ENCODE measurements around the gene IBA57.

IBA57 gene

DNA sequence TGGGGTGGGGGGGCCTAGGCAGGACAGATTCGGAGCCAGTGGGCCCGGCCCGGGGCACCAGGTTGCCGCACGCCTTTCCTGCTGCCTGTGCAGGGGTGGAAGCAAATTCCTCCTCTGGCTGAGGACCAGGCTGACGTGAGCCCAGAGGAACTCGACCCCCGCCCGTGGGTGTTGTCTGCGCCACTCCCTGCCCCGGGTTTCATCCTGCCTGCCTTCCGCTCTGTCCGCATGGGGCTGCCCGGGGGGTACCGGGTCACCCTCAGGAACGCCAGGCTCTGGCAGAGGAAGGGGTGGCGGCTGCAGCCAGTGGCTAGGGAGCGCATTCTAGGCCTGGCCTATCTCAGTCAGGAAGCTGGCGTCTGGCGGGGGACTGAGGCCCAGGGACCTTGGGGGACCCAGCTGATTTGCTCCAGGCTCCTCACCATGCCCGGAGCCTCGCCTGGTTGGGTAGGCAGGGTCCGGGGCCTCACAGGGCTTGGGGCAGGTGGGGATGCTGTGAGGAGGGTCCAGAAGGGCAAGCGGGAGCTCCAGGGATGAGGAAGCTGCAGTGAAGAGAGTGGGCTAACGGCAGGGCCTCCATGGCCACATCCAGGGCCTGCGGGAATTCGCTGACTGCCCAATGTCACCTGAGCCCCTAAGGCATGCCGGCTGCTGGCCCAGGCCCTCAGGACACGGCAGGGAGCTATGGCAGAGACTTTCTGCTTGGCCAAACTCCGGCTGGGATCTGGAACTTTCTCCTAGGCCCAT, 2.4 kb upstream of the IBA57 start:
- no peaks in the 10 kb centered on the region for H3K36me3 ChIP-seq (ENCODE audit: insufficient read depth, low read length)
- TF ChIP-seq EZH2 (IDR thresholded peaks at IDR 0.05): no peak
- no peak for TF ChIP-seq POLR2AphosphoS5 (IDR thresholded peaks at IDR 0.05; ENCODE audit: borderline replicate concordance, low read depth, low read length)
- TF ChIP-seq FOXP2 (optimal IDR thresholded peaks at IDR 0.05; ENCODE audit: control extremely low read depth, extremely low read length, insufficient read depth): no peak
- no peak overlapping the region for H3K27ac ChIP-seq
- H3K9ac ChIP-seq (ENCODE audit: insufficient read length): no peak overlapping the region
- no peak overlapping the region for H3K4me3 ChIP-seq
- DNase-seq (ENCODE audit: low read depth, low spot score): no peak
- no peaks in the 10 kb centered on the region for H3K9me3 ChIP-seq (ENCODE audit: low read depth, low read length)

DNA sequence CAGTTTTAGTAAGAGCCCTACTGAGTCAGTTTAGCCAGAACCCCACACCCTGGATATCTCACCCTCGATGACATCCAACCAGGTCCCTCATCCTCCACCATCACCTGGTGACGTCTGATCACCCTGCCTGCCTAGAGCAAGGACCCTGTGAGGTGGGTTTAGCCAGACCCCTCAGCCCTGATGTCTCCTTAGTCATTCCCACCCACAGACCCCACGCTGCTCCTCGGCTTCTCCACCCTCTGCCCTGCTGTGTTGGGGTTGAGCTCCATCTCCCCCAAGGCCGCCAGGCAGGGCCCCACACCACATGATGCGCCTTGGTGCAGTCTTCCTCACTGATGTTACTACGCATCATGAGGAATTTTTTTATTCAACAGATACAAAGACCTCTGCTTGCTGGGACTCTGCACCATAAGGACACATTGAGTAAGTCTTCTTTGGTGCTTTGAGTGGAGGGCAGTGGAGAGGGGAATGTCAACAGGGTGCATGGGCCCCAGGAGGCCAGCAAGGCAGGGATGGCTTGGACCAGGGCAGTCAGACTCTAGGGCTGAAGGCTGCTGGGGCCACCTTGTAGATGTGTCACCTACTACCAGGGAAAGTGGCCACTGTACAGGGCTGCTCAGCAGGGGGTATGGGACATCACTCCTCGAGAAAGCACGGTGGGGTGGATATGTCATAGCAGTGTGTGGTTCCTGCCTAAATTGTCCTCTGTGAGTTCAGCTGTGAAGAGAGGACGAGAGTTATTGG, 1.7 kb upstream of the IBA57 start:
- TF ChIP-seq FOXP2 (optimal IDR thresholded peaks at IDR 0.05; ENCODE audit: control extremely low read depth, extremely low read length, insufficient read depth) (no peak), EZH2 (IDR thresholded peaks at IDR 0.05) (no peak), POLR2AphosphoS5 (IDR thresholded peaks at IDR 0.05; ENCODE audit: borderline replicate concordance, low read depth, low read length) (no peak)
- H3K9ac ChIP-seq (ENCODE audit: insufficient read length): no peak overlapping the region
- H3K36me3 ChIP-seq (ENCODE audit: insufficient read depth, low read length): no peaks in the 10 kb centered on the region
- H3K4me3 ChIP-seq: no peak overlapping the region
- no peak for DNase-seq (ENCODE audit: low read depth, low spot score)
- H3K27ac ChIP-seq: no peak overlapping the region
- no peaks in the 10 kb centered on the region for H3K9me3 ChIP-seq (ENCODE audit: low read depth, low read length)

DNA sequence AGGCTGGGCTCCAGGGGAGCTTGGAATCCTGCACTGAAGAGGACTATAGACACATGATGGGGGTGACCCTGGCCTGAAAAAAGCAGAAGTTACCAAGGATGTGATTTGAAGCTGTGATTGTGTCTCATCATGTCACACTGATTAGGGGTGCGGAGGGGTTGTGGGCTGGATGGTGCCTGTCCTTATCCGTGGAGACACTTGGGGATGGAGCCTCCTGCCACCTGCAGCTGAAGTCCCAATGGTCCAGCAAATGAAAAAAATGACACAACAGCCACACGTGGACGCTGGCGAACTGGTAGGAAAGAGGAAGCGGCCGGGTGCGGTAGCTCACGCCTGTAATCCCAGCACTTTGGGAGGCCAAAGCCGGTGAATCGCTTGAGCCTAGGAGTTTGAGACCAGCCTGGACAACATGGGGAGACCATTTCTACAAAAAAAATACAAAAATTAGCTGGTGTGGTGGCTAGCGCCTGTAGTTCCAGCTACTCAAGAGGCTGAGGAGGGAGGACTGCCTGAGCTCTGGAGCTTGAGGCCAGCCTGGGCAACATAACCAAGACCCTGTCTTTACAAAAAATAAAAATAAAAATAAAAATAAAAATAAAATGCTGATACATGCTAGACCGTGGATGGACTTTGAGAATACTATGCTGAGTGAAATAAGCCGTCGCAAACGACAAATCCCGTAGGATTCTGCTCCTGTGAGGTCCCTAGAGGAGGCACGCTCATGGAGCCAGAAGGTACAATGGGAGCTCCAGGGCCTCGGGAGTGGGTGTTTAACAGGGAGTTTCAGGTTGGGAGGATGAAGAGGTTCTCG, 838 bp upstream of the IBA57 start:
- Histone ChIP-seq H3K27ac (peak overlapping the region; percentile 79; the same call in 1 of the 2 replicates), H3K9me3 (ENCODE audit: low read depth, low read length) (no peaks in the 10 kb centered on the region), H3K36me3 (ENCODE audit: insufficient read depth, low read length) (no peaks in the 10 kb centered on the region), H3K4me3 (peak overlapping the region; percentile 88), H3K9ac (ENCODE audit: insufficient read length) (peak overlapping the region; percentile 85)
- TF ChIP-seq POLR2AphosphoS5 (IDR thresholded peaks at IDR 0.05; ENCODE audit: borderline replicate concordance, low read depth, low read length): no peak
- TF ChIP-seq EZH2 (IDR thresholded peaks at IDR 0.05): no peak
- no peak for TF ChIP-seq FOXP2 (optimal IDR thresholded peaks at IDR 0.05; ENCODE audit: control extremely low read depth, extremely low read length, insufficient read depth)
- DNase-seq (ENCODE audit: low read depth, low spot score): no peak

DNA sequence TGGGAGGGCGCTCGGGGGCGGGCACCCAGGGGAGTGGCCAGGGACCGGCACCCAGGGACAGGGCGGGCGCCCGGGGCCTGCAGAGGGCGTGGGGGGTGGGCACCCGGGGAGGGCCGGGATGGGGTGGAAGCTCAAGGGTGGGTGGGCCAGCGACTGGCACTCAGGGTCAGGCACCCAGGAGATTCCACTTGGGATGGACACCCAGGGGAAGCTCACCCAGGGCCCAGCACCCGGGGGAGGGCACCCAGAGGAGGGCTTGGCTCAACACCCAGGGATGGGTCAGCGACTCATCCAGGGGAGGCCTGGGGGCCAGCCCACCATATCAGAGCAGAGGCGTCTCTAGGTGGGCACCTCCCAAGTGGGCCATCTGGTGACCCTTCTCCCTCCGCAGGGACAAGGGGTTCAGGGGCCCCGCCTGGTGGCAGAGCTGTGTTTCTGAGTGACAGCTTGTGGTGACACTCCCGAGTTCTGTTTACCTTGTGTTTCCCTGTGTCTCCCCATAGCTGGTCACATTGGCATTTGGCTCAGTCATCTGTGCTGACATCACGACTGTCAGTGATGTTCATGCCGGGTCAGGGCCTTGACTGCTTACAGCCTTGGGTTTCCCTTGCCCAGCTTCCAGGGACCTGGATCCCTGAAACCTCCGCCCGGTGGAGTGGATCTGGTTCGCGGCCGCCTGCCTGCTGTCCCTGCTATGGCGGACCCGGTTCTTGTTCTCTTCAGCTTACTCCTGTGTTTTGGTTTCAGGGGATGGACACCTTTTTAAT, 749 bp downstream of the IBA57 start:
- Histone ChIP-seq H3K9ac (ENCODE audit: insufficient read length) (peak overlapping the region; percentile 98), H3K36me3 (ENCODE audit: insufficient read depth, low read length) (no peaks in the 10 kb centered on the region), H3K4me3 (peak overlapping the region; percentile 91), H3K9me3 (ENCODE audit: low read depth, low read length) (no peaks in the 10 kb centered on the region), H3K27ac (peak overlapping the region; percentile 70)
- TF ChIP-seq POLR2AphosphoS5 (IDR thresholded peaks at IDR 0.05; ENCODE audit: borderline replicate concordance, low read depth, low read length) (no peak), EZH2 (IDR thresholded peaks at IDR 0.05) (no peak), FOXP2 (optimal IDR thresholded peaks at IDR 0.05; ENCODE audit: control extremely low read depth, extremely low read length, insufficient read depth) (no peak)
- no peak for DNase-seq (ENCODE audit: low read depth, low spot score)

DNA sequence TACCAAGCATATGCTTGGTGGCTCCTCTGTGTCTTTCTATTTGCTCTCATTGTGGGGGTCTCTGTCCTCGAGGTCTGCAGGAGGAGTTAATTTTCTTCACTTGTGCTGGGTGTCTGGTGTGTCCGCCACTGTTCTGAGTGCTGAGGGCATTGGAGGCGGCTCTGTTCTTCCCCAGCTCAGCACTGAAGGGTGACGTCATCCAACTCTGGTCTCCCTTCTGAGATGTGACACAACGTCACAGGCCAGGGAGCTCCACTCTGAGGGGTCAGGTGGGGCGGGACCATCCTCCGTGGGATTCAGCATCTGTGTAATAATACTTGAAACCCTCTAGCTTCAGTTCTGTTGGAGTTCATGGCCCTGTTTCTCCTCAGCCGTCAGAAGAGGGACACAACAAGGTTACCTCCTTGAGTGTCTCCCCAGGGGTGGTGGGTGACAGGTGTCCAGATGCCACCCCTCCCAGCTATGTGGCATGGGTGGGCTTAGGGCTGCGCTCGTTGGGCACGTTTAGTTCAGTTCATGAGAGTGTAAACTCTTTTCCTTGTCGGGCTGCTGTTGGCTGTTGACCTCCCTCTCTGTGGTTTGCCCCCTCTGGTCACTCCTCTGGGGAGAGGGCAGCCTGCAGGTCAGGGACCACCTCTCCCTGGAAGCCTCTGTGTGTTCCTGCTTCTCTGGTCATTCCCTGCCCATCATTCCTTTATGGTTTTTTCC, 3.1 kb downstream of the IBA57 start:
- H3K27ac ChIP-seq: no peak overlapping the region

DNA sequence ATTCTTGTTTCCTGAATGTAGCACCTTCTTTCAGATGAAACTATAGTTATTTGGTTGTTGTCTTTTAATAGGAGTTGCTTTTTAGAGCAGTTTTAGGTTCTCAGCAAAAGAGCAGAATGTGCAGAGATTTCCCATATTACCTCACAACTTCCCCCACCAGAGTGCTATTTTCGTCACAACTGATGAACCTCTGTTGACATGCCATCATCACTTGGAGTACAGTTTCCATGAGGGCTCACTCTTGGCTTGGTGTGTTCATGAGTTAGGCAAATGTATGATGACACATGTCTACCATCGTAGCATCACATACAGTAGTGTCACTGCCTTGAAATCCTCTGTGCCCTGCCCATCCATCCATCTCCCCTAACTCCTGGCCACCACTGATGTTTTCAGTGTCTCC, 3.7 kb downstream of the IBA57 start:
- H3K4me3 ChIP-seq: no peak overlapping the region
- H3K36me3 ChIP-seq (ENCODE audit: insufficient read depth, low read length): no peaks in the 10 kb centered on the region
- no peak overlapping the region for H3K9ac ChIP-seq (ENCODE audit: insufficient read length)
- no peak overlapping the region for H3K27ac ChIP-seq
- H3K9me3 ChIP-seq (ENCODE audit: low read depth, low read length): no peaks in the 10 kb centered on the region
- TF ChIP-seq EZH2 (IDR thresholded peaks at IDR 0.05) (no peak), POLR2AphosphoS5 (IDR thresholded peaks at IDR 0.05; ENCODE audit: borderline replicate concordance, low read depth, low read length) (no peak), FOXP2 (optimal IDR thresholded peaks at IDR 0.05; ENCODE audit: control extremely low read depth, extremely low read length, insufficient read depth) (no peak)
- DNase-seq (ENCODE audit: low read depth, low spot score): no peak

More for the DNA sequence above, 3.1 kb downstream of the IBA57 start:
- Histone ChIP-seq H3K36me3 (ENCODE audit: insufficient read depth, low read length) (no peaks in the 10 kb centered on the region), H3K4me3 (no peak overlapping the region), H3K9me3 (ENCODE audit: low read depth, low read length) (no peaks in the 10 kb centered on the region), H3K9ac (ENCODE audit: insufficient read length) (no peak overlapping the region)
- DNase-seq (ENCODE audit: low read depth, low spot score): no peak
- TF ChIP-seq EZH2 (IDR thresholded peaks at IDR 0.05): no peak

DNA sequence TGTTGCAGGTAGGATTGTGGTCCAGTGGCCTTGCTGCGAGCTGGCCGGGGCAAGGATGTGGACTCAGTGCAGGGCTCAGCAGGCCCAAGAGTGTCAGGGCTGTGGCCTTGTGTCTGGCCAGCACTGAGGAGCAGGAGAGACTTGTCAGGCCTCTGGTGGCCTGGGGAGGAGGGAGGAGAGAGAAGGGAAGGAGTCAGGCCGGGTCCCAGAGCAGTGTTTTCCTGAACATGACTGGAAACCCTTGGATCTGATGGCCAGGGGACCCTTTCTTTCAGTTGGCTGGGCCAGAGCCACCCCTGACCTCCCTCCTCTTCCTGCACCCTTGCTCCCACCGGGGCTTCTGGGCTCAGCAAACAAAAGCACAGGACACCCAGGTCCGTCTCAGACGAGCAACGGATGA, 5.1 kb downstream of the IBA57 start:
- DNase-seq (ENCODE audit: low read depth, low spot score): no peak
- Histone ChIP-seq H3K9ac (ENCODE audit: insufficient read length) (no peak overlapping the region), H3K4me3 (no peak overlapping the region), H3K36me3 (ENCODE audit: insufficient read depth, low read length) (no peaks in the 10 kb centered on the region), H3K9me3 (ENCODE audit: low read depth, low read length) (no peaks in the 10 kb centered on the region), H3K27ac (no peak overlapping the region)
- TF ChIP-seq FOXP2 (optimal IDR thresholded peaks at IDR 0.05; ENCODE audit: control extremely low read depth, extremely low read length, insufficient read depth) (no peak), EZH2 (IDR thresholded peaks at IDR 0.05) (no peak), POLR2AphosphoS5 (IDR thresholded peaks at IDR 0.05; ENCODE audit: borderline replicate concordance, low read depth, low read length) (no peak)
